ENCODE measurements around the gene CADM3.

Gene CADM3

GRCh38 chr1:159142726-159143510 is 28.5 kb upstream of the CADM3 start (continued):
- TF ChIP-seq BACH2 (CRISPR knock-in tag; IDR thresholded peaks at IDR 0.05; ENCODE audit: borderline replicate concordance), result no peak
- no peak for TF ChIP-seq ESRRG (CRISPR knock-in tag; IDR thresholded peaks at IDR 0.05)

- ATAC-seq, result no peak
- TF ChIP-seq SNAI2 (CRISPR knock-in tag; IDR thresholded peaks at IDR 0.05) (no peak), POU6F1 (CRISPR knock-in tag; IDR thresholded peaks at IDR 0.05; ENCODE audit: borderline replicate concordance, low read depth) (no peak), TOX (CRISPR knock-in tag; IDR thresholded peaks at IDR 0.05; ENCODE audit: borderline replicate concordance) (no peak), PATZ1 (CRISPR knock-in tag; IDR thresholded peaks at IDR 0.05; ENCODE audit: borderline replicate concordance) (no peak), CSRNP3 (CRISPR knock-in tag; IDR thresholded peaks at IDR 0.05) (no peak), ZNF70 (CRISPR knock-in tag; IDR thresholded peaks at IDR 0.05) (no peak), ZFP3 (CRISPR knock-in tag; IDR thresholded peaks at IDR 0.05) (no peak)
Measured at GRCh38 chr1:159144571-159144970, 26.8 kb upstream of the CADM3 start.

- no peak for TF ChIP-seq ZFP3 (CRISPR knock-in tag; IDR thresholded peaks at IDR 0.05)
- TF ChIP-seq ESRRG (CRISPR knock-in tag; IDR thresholded peaks at IDR 0.05), result no peak
- TF ChIP-seq ZFP30 (CRISPR knock-in tag; IDR thresholded peaks at IDR 0.05), result no peak
- no peak for TF ChIP-seq ZC3H10 (CRISPR knock-in tag; IDR thresholded peaks at IDR 0.05)
- no peak for TF ChIP-seq OSR1 (CRISPR knock-in tag; IDR thresholded peaks at IDR 0.05)
- TF ChIP-seq ZNF70 (CRISPR knock-in tag; IDR thresholded peaks at IDR 0.05), result no peak
- no peak for TF ChIP-seq ISL1 (CRISPR knock-in tag; IDR thresholded peaks at IDR 0.05)
- ATAC-seq, result no peak
Measured at GRCh38 chr1:159146980-159147379, 24.4 kb upstream of the CADM3 start.

- no peak for ATAC-seq
- no peak for TF ChIP-seq CSRNP3 (CRISPR knock-in tag; IDR thresholded peaks at IDR 0.05)
- TF ChIP-seq TOX (CRISPR knock-in tag; IDR thresholded peaks at IDR 0.05; ENCODE audit: borderline replicate concordance), result no peak
- no peak for TF ChIP-seq TSHZ2 (CRISPR knock-in tag; IDR thresholded peaks at IDR 0.05)
- TF ChIP-seq CREB5 (CRISPR knock-in tag; IDR thresholded peaks at IDR 0.05; ENCODE audit: low read depth), result no peak
- no peak for TF ChIP-seq PATZ1 (CRISPR knock-in tag; IDR thresholded peaks at IDR 0.05; ENCODE audit: borderline replicate concordance)
- no peak for TF ChIP-seq RARB (CRISPR knock-in tag; IDR thresholded peaks at IDR 0.05)
- no peak for TF ChIP-seq ZNF565 (CRISPR knock-in tag; conservative IDR thresholded peaks at IDR 0.05; ENCODE audit: low read depth)
- no peak for TF ChIP-seq ZC3H10 (CRISPR knock-in tag; IDR thresholded peaks at IDR 0.05)
- no peak for TF ChIP-seq POU6F1 (CRISPR knock-in tag; IDR thresholded peaks at IDR 0.05; ENCODE audit: borderline replicate concordance, low read depth)
- TF ChIP-seq ZNF70 (CRISPR knock-in tag; IDR thresholded peaks at IDR 0.05), result no peak
- no peak for TF ChIP-seq ZFP3 (CRISPR knock-in tag; IDR thresholded peaks at IDR 0.05)
- no peak for TF ChIP-seq ZFP30 (CRISPR knock-in tag; IDR thresholded peaks at IDR 0.05)
- no peak for TF ChIP-seq OSR1 (CRISPR knock-in tag; IDR thresholded peaks at IDR 0.05)
- TF ChIP-seq BACH2 (CRISPR knock-in tag; IDR thresholded peaks at IDR 0.05; ENCODE audit: borderline replicate concordance), result no peak
- TF ChIP-seq SNAI2 (CRISPR knock-in tag; IDR thresholded peaks at IDR 0.05), result no peak
- TF ChIP-seq CSDC2 (CRISPR knock-in tag; IDR thresholded peaks at IDR 0.05), result no peak
- TF ChIP-seq ARNTL (CRISPR knock-in tag; IDR thresholded peaks at IDR 0.05; ENCODE audit: borderline replicate concordance, low read depth), result no peak
Measured at GRCh38 chr1:159152031-159152430, 19.4 kb upstream of the CADM3 start.

Measured in SK-N-SH treated with all-trans-retinoic acid at 6 μM for 48 hours (cell line).